ENCODE results near the gene NWD2.

DNA sequence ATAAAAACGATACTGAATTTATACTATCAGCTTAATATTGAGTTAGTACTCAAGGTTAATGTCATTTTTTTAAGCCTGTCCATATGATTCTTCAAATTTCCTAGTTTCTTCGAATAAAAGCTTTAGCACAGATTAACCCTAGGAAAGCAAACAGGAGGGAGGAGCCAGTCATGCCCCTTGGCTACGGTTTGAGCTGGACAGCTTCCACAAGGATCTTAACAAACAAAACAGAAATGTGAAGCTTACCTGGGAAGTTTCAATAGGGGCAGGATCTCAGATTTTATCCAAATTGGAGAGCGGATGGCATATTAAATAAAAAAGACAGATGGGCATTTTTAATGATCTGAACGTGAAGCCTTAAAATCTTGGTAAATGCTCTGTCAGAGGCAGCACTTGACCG is 2.3 kb downstream of the NWD2 start:
- TF ChIP-seq CTCF (conservative IDR thresholded peaks at IDR 0.05 in 1 of 2, IDR thresholded peaks at IDR 0.05 in 1 of 2; ENCODE audit: low read depth in 1 of 2, low read length in 2 of 2), result no peak
- no peak for TF ChIP-seq EZH2 (IDR thresholded peaks at IDR 0.05; ENCODE audit: low read length, missing control alignments)

Data from fibroblast of lung (primary cell).